T-helper 22 cell (primary cell): Measurements from ENCODE around the gene TCERG1L.

Source experiments
- DNase-seq: peaks from one replicate; pipeline ENCODE4 v3.0.0-alpha.2; 2020; ENCODE audit warnings: low read depth

Gene TCERG1L

GRCh38 chr10:131314799-131315198 lies 3.3 kb upstream of the TCERG1L start:
- DNase-seq, result no peak

DNA sequence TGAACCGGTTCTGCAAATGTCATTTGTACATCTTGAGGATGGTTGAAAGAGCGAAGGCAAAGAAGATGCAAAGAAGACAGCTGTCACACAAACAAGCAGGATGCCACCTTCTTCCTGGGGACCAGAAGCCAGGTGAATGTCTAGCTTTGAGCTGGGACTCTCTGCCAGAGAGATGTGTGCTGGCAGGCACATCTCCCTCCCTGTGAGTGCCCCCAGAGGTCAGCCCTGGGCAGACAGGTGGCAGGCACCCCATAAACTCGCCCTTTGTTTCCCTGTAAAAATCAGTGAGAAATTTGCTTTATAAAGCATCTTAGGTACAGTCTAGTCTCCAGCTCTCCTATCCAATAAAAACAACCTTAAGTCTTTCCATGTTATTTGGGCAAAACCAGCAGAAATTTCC lies 2.6 kb upstream of the TCERG1L start:
- no peak for DNase-seq

- DNase-seq, result no peak
These were observed 1.9 kb upstream of the TCERG1L start for GRCh38 chr10:131313377-131313776.

- no peak for DNase-seq
These were observed 936 bp upstream of the TCERG1L start for GRCh38 chr10:131312478-131312836.

- DNase-seq, result no peak
These were observed 190 bp downstream of the TCERG1L start for GRCh38 chr10:131311402-131311660.

- no peak for DNase-seq
These were observed 745 bp downstream of the TCERG1L start for GRCh38 chr10:131310551-131311401.

DNA sequence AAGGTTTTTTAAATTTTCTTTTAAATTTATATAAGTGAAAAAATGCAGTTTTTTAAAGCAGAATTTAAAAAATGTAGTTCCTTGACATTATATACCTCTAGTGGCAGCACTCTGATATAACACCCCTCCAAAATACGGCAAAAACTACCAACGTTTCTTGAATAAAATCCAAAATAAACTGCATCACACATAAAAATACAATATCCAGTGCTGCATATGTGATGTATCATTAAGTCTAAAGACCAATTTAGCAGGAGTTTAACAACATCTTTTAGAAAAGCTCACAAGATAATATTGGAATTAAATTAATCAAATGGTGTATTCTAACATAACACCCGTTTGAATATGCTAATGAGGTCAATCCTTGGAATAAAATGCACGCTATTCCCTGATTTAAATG lies 1.4 kb downstream of the TCERG1L start:
- no peak for DNase-seq

DNA sequence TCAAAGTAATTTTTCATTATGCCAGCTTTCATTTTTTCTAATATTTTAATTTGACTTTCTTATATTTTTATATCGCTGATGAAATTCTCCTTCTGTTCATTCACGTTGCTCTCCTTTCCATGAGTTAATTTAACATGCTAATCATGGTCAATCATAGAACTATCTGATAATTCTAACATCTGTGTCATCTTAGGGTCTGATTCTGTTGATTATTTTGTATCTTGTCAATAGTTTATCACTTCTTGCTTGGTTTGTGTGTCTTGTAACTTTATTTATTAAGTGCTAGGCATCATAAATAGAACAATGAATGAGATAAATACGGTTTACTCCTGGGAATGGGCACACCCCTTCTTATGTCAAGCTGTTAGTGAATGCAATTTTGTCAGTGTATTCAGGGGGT lies 11.0 kb downstream of the TCERG1L start:
- DNase-seq, result no peak

GRCh38 chr10:131290781-131291180 lies 20.7 kb downstream of the TCERG1L start:
- DNase-seq, result no peak

GRCh38 chr10:131288648-131289047 lies 22.9 kb downstream of the TCERG1L start:
- DNase-seq, result no peak

DNA sequence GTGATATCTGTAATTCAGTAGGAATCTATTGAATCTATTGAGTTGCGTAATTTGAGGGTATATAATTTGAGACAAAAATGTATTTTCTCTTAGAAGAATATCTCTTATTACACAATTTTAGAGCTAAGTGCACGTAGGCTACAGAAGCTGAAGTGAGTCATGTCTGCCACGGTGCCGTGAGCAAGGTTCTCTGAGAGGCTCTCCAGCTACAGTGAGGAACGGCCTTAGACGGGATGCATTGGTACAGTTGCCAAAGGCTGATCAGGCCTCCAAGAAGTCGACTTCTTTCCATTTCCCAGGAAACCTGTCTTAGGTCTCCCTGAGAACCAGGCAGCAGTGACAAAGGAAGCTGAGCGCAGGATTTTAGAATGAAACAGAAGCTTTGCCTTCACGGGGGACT lies 28.6 kb downstream of the TCERG1L start:
- DNase-seq, result no peak

- DNase-seq, result no peak
These were observed 31.4 kb downstream of the TCERG1L start for GRCh38 chr10:131280101-131280500.

DNA sequence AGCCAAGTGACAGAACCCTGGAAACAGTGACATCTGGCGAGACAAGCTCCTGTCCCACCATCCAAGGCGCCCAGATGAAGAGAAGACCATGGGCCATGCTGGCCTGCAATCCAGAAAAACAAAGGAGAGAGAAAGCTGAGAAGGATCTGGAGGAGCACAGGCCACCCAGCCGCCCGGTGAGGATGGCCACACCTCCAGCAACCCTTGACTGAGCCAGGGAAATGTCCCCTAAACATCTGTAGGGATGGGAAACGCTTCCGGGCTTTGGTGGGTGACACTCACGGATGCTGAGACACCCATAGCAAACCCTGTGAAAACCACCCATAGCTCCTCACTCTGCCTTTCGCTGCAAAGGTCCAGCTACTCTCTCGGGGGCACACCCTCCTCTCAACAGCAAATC lies 32.0 kb downstream of the TCERG1L start:
- DNase-seq, result no peak

DNA sequence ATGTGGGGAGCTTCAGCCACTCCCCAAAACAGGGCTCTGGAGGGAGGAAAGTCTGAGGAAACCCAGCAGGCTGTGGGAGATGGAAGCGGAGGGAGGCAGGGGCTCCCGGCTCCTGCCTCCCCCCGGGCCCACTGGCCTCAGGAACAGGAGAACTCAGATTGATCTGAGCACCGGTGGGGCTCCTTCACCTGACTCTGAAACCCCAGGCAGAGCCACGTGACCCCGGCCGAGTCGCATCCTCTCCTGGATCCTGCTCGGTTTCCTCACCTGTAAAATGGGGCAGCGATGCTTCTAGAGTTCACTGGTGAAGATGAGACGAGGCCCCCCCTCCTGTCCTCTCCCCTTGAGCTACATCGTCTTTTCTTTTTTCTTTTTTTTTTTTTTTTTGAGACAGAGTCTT lies 33.6 kb downstream of the TCERG1L start:
- no peak for DNase-seq

GRCh38 chr10:131277278-131277677 lies 34.2 kb downstream of the TCERG1L start:
- no peak for DNase-seq

GRCh38 chr10:131275691-131276090 lies 35.8 kb downstream of the TCERG1L start:
- DNase-seq, result no peak

GRCh38 chr10:131274883-131275282 lies 36.6 kb downstream of the TCERG1L start:
- no peak for DNase-seq

DNA sequence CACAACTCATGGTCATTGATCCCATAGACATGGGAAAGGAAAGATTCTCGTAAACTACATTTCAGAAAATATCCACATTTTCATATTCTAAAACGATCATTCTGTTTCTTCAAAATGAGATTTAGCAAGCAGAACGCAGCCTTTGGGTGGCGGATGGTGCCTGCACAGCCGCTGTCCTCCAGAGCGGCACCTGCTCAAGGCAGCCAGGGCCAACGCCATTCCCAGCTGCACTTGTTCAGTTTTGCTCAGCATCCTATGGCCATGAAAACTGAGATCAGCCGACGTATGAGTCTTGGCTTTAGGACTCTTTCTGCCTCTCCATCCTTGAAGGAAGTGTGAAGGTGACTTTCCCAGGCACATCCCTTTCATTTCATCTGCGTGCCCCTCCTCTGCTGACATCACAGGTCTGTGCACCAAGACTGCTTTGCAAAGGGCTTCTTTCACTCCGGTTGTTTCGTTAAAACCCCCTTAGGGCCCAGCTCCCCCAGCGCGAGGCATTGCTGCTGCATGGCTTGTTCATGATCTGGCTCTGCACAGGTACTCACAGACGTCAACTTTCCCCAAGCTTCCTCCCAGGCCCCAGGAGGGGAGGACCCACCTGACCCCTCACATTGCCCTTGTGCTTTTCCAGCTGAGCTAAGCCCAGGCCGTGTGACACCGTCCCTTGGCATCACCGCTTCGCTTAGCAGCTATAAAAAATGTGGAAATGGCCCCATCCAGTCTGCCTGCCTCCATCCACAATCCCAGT lies 37.2 kb downstream of the TCERG1L start:
- DNase-seq, result no peak

DNA sequence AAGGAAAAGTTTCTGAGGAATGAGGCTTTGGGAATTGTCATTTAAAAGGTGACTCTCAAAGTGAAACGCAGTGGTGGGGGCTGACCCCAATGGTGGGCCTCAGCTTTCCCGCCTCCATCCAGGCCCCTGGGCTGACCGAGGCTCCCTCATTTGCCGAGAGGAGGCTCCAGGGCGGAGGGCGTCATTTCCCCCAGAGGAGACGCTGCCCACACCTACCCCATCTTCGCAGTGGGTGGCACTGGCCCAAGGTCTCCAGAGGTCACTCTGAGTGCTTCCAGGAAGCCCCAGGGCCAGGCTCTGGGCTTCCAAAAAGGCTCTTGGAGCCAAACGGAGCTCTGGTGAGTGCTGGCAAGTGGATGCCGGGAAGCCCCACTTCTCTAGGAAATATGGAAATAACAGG lies 38.0 kb downstream of the TCERG1L start:
- no peak for DNase-seq

- no peak for DNase-seq
These were observed 38.5 kb downstream of the TCERG1L start for GRCh38 chr10:131272897-131273451.

GRCh38 chr10:131271966-131272365 lies 39.6 kb downstream of the TCERG1L start:
- no peak for DNase-seq

DNA sequence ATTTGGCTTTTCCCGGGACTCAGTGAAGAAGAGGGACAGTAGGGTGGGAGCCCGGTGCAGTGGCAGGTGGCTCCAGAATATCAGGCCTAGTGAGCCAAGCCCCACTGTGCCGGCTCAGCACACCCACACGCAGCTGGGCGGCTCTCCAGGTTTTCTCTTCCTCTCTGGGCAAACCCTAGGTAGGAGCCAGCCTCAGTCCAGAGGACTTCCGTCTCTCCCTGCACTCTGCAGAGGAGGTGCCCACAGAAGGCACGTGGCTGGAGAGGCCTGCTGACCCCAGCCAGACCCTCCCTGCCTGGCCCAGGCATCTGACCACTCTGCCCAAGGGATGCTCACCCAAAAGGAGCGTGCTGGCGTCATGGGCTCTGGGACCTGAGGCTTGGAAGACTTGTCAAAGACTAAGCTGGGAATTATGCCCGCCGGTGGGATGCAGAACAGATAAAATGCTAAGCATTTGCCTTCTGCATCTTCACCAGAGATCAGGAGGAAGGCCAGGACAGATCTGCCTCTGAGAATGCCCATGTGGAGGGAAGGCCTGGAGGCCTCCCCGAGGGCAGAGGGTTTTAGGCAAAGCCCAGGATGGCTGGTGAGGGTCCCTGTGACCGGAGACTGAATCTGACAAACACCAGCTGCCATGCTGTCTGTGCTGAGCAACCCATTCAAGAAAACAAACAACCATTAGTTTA lies 40.2 kb downstream of the TCERG1L start:
- no peak for DNase-seq
